ENCODE results near the gene PHLPP1.

Gene PHLPP1

DNA sequence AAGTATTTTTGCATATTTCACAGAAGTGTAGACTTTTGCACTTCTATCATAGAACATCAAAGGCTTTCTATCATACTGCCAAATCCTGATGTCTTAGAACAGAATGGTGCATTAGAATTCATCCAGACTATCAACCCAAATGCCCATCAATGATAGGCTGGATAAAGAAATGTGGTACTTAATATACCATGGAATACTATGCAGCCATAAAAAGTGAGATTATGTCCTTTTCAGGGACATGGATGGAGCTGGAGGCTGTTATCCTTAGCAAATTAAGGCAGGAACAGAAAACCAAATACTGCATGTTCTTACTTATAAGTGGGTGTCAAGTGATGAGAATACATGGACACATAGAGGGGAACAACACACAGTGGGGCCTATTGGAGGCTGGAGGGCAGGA, 150.2 kb downstream of the PHLPP1 start:
- H3K27me3 Mint-ChIP-seq, result no peaks in the 10 kb centered on the region
- DNase-seq (no peak), ATAC-seq (no peak)
- H3K27ac Mint-ChIP-seq, result no peak overlapping the region
- no peak overlapping the region for H3K4me3 Mint-ChIP-seq
- H3K36me3 Mint-ChIP-seq (ENCODE audit: low read depth), result no peaks in the 10 kb centered on the region
- peaks cover 19% of the 10 kb centered on the region for H3K4me1 Mint-ChIP-seq
- H3K9me3 Mint-ChIP-seq, result no peaks in the 10 kb centered on the region

DNA sequence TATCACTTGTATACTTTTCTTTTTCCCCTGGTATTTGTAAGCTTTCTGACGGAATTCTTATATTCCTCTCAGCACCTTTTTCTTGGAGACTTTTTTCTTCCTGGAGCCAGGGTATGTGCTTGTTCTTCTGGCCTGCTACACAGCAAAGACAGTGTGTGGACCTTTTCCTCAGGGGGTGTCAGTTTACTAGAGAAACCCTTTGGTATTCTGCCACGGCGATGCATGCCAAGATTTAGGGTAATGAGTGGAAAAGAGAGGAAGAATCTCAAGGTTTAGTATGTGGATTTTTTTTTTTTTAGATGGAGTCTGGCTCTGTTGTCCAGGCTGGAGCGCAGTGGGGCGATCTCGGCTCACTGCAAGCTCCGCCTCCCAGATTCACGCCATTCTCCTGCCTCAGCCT, 152.2 kb downstream of the PHLPP1 start:
- Mint-ChIP-seq H3K27ac (no peak overlapping the region), H3K4me3 (no peak overlapping the region), H3K36me3 (ENCODE audit: low read depth) (no peaks in the 10 kb centered on the region), H3K4me1 (peaks cover 21% of the 10 kb centered on the region), H3K9me3 (peaks cover 3% of the 10 kb centered on the region), H3K27me3 (no peaks in the 10 kb centered on the region)
- DNase-seq (no peak), ATAC-seq (no peak)

DNA sequence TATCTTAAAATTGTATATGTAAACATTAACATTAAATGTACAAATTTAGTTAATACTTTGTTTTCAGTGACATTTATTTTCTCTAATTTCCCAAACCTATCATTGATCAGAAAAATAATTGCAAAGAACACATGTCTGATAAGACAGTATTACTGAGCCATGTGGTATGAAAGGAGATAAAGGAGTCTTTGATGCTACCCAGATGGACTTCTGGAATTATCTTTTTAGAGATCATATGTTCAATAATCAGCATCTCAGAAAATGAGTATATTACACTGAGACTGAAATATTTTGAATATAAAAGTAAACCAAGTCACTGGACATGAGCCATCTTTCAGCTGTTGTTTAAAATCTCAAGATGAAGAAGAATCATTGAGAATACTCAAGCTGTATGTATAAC, 153.3 kb downstream of the PHLPP1 start:
- no peaks in the 10 kb centered on the region for H3K36me3 Mint-ChIP-seq (ENCODE audit: low read depth)
- H3K27ac Mint-ChIP-seq, result no peak overlapping the region

GRCh38 chr18:62870643-62871042, 155.3 kb downstream of the PHLPP1 start:
- H3K27me3 Mint-ChIP-seq, result no peaks in the 10 kb centered on the region
- no peak overlapping the region for H3K4me3 Mint-ChIP-seq
- peaks cover 3% of the 10 kb centered on the region for H3K9me3 Mint-ChIP-seq
- H3K27ac Mint-ChIP-seq, result no peak overlapping the region
- no peaks in the 10 kb centered on the region for H3K36me3 Mint-ChIP-seq (ENCODE audit: low read depth)
- DNase-seq (no peak), ATAC-seq (no peak)
- H3K4me1 Mint-ChIP-seq, result peaks cover 23% of the 10 kb centered on the region

More for the DNA sequence above, 153.3 kb downstream of the PHLPP1 start:
- no peak for DNase-seq
- Mint-ChIP-seq H3K4me3 (no peak overlapping the region), H3K4me1 (peaks cover 21% of the 10 kb centered on the region), H3K27me3 (no peaks in the 10 kb centered on the region), H3K9me3 (peaks cover 3% of the 10 kb centered on the region)
- no peak for ATAC-seq

- Mint-ChIP-seq H3K36me3 (ENCODE audit: low read depth) (no peaks in the 10 kb centered on the region), H3K27me3 (no peaks in the 10 kb centered on the region), H3K27ac (no peak overlapping the region), H3K4me3 (no peak overlapping the region), H3K9me3 (peaks cover 3% of the 10 kb centered on the region), H3K4me1 (peaks cover 21% of the 10 kb centered on the region)
- DNase-seq (no peak), ATAC-seq (no peak)
These were observed 160.0 kb downstream of the PHLPP1 start for GRCh38 chr18:62875323-62875722.

GRCh38 chr18:62876111-62876510, 160.8 kb downstream of the PHLPP1 start:
- no peaks in the 10 kb centered on the region for H3K36me3 Mint-ChIP-seq (ENCODE audit: low read depth)
- H3K4me1 Mint-ChIP-seq, result peaks cover 22% of the 10 kb centered on the region
- no peak for ATAC-seq
- no peak for DNase-seq
- no peak overlapping the region for H3K27ac Mint-ChIP-seq
- no peaks in the 10 kb centered on the region for H3K27me3 Mint-ChIP-seq
- H3K4me3 Mint-ChIP-seq, result no peak overlapping the region
- H3K9me3 Mint-ChIP-seq, result peaks cover 3% of the 10 kb centered on the region

DNA sequence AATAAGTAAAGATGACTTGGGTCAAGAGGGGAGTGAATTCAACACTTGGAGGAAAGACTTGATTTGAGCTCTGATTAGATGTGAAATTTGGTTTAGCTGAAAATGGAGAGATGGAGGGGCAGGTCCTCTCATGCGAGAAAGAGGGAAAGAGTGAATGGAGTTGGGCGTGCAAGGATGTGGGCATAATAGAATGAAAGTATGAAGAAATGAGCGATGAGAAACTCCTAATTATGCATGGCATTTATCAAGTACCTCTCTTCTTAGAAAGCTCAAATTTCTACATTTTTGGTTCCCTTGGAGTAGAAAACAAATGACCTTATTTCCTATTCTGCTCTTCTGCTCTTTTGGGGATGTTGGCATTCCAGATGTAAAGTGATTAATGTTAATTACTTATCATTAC, 161.5 kb downstream of the PHLPP1 start:
- ATAC-seq, result no peak
- peaks cover 3% of the 10 kb centered on the region for H3K9me3 Mint-ChIP-seq
- H3K4me3 Mint-ChIP-seq, result no peak overlapping the region
- no peaks in the 10 kb centered on the region for H3K27me3 Mint-ChIP-seq
- no peak overlapping the region for H3K27ac Mint-ChIP-seq
- H3K36me3 Mint-ChIP-seq (ENCODE audit: low read depth), result no peaks in the 10 kb centered on the region
- peaks cover 27% of the 10 kb centered on the region for H3K4me1 Mint-ChIP-seq
- no peak for DNase-seq

GRCh38 chr18:62877411-62878221, 162.3 kb downstream of the PHLPP1 start:
- DNase-seq, result no peak
- H3K27ac Mint-ChIP-seq, result no peak overlapping the region
- no peak overlapping the region for H3K4me3 Mint-ChIP-seq
- no peaks in the 10 kb centered on the region for H3K9me3 Mint-ChIP-seq
- no peak for ATAC-seq
- H3K27me3 Mint-ChIP-seq, result no peaks in the 10 kb centered on the region
- H3K36me3 Mint-ChIP-seq (ENCODE audit: low read depth), result no peaks in the 10 kb centered on the region
- peaks cover 28% of the 10 kb centered on the region for H3K4me1 Mint-ChIP-seq

DNA sequence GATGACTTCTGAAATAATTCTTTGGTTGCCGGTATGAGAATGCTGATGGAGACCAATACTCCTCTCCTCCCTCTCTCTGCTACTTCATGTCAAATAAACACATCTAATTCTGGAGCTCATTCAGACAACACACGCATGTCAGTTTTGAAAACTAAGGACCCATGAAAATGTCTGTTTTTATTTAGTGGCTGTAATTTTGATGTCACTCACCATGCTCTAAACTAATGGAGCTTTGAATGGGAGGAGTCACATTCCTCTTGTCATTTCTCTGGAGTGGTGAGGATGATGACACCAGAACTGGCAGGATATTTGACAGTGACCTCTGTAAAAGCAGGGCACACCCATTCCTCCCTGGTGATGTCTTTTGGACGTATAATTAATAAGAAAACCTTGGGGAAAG, 163.0 kb downstream of the PHLPP1 start:
- no peak for DNase-seq
- no peak for ATAC-seq
- Mint-ChIP-seq H3K27me3 (no peaks in the 10 kb centered on the region), H3K4me3 (no peak overlapping the region), H3K4me1 (peaks cover 28% of the 10 kb centered on the region), H3K9me3 (no peaks in the 10 kb centered on the region), H3K36me3 (ENCODE audit: low read depth) (no peaks in the 10 kb centered on the region), H3K27ac (no peak overlapping the region)

- Mint-ChIP-seq H3K4me3 (no peak overlapping the region), H3K27me3 (no peaks in the 10 kb centered on the region), H3K4me1 (peaks cover 26% of the 10 kb centered on the region), H3K36me3 (ENCODE audit: low read depth) (no peaks in the 10 kb centered on the region), H3K27ac (no peak overlapping the region), H3K9me3 (no peaks in the 10 kb centered on the region)
- DNase-seq, result no peak
- ATAC-seq, result no peak
These were observed 164.7 kb downstream of the PHLPP1 start for GRCh38 chr18:62880034-62880433.

GRCh38 chr18:62880673-62881364, 165.5 kb downstream of the PHLPP1 start:
- no peak overlapping the region for H3K27ac Mint-ChIP-seq
- H3K4me3 Mint-ChIP-seq, result no peak overlapping the region
- DNase-seq (no peak), ATAC-seq (no peak)
- no peaks in the 10 kb centered on the region for H3K36me3 Mint-ChIP-seq (ENCODE audit: low read depth)
- H3K27me3 Mint-ChIP-seq, result no peaks in the 10 kb centered on the region
- H3K9me3 Mint-ChIP-seq, result no peaks in the 10 kb centered on the region
- peaks cover 26% of the 10 kb centered on the region for H3K4me1 Mint-ChIP-seq

DNA sequence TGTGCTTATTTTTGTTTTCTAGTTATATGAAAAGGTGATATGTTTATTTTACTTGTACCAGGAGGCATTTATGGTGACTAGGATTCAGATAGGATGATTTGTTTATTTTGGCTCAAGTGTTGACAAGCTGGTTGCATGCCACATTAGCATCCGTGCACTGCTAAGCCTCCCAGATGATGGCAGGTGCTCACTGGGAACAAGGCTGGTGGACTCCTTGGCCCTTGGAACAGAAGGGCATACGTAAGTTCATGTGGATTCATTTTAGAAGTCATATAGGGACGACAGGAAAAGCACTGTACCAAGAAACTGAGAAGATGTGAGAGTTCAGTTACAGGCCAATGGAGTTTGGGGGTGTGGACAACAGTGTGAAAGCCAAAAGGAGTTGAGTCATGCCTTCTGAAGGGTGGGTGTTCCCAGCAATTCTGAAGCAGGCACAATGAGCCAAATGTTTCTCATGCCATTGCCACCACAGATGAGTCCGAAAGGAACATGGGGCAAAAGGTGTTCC, 166.2 kb downstream of the PHLPP1 start:
- Mint-ChIP-seq H3K27me3 (no peaks in the 10 kb centered on the region), H3K4me1 (peaks cover 26% of the 10 kb centered on the region), H3K27ac (no peak overlapping the region), H3K36me3 (ENCODE audit: low read depth) (no peaks in the 10 kb centered on the region), H3K4me3 (no peak overlapping the region), H3K9me3 (no peaks in the 10 kb centered on the region)
- ATAC-seq, result peak; percentile 71
- DNase-seq, result peak; percentile 3

- Mint-ChIP-seq H3K27ac (no peak overlapping the region), H3K9me3 (no peaks in the 10 kb centered on the region), H3K4me3 (no peak overlapping the region), H3K4me1 (peaks cover 20% of the 10 kb centered on the region), H3K36me3 (ENCODE audit: low read depth) (no peaks in the 10 kb centered on the region), H3K27me3 (no peaks in the 10 kb centered on the region)
- ATAC-seq, result no peak
- DNase-seq, result no peak
These were observed 168.8 kb downstream of the PHLPP1 start for GRCh38 chr18:62883937-62884735.

DNA sequence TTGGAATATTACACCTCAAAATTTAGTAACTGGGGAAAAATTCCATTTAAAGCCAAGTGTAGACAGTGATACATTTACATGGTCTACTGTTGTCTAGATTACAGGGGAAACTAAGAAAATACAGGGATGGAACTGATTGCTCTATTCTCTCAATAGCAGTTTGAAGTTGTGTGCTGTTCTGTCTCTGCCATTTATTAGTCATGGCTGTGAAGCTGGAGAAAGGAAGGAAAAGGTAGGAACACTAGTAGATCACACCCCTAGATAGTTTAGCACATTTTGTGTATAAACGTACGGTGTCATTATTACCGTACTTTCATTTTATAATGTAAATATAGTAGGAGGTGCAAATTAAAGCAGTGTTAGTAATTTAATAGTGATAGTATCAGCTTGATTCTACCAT, 170.5 kb downstream of the PHLPP1 start:
- Mint-ChIP-seq H3K27ac (no peak overlapping the region), H3K36me3 (ENCODE audit: low read depth) (no peaks in the 10 kb centered on the region), H3K9me3 (no peaks in the 10 kb centered on the region), H3K4me1 (peaks cover 8% of the 10 kb centered on the region), H3K27me3 (no peaks in the 10 kb centered on the region), H3K4me3 (no peak overlapping the region)
- DNase-seq, result no peak
- no peak for ATAC-seq
